ENCODE measurements around the gene TRUB1. TPM values are rescaled to one million over a fixed set of nuclear protein-coding genes. Genes with fewer than 3 reads are reported as not detected.

TRUB1 gene
- total RNA-seq, 4 donors from 2014 or later: 11.8 to 16.8 (median 15.2) TPM

DNA sequence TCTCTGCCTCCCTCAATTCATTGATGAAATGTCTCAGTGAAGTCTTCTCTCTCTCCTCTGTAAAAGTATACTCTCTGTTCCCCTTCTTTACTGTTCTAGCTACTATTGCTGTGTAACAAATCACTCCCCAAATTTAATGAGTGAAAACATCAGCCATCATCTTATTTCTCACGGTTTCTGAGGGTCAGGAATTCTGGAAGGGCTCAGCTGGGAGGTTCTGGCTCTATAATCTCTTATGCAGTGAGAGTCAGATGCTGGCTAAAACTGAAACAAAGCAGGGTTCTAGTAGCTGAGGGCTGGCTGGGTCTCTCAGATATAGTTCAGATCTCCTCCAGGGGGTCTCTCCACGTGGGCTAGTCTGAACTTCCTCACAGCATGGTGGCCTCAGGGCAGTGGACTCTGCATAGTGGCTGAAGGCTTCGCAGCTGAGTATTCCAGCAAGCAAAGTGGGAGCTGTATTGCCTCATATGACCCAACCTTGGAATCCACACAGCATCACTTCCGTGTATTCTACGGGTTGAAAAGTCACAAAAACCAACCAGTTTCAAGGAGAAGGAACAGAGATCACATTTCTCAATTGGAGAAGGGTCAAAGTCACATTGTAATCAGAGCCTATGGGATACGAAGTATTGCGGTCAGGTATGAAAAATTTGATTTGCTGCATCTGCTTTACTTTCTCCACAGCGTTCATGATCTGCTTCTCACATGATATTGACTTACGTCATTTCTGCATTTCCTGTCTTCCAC is 80.4 kb downstream of the TRUB1 start:
- Histone ChIP-seq H3K27ac (no peak overlapping the region), H3K4me3 (no peak overlapping the region), H3K36me3 (no peaks in the 10 kb centered on the region), H3K4me1 (no peaks in the 10 kb centered on the region), H3K27me3 (no peaks in the 10 kb centered on the region), H3K9me3 (no peaks in the 10 kb centered on the region)
- TF ChIP-seq, protein P1, sequence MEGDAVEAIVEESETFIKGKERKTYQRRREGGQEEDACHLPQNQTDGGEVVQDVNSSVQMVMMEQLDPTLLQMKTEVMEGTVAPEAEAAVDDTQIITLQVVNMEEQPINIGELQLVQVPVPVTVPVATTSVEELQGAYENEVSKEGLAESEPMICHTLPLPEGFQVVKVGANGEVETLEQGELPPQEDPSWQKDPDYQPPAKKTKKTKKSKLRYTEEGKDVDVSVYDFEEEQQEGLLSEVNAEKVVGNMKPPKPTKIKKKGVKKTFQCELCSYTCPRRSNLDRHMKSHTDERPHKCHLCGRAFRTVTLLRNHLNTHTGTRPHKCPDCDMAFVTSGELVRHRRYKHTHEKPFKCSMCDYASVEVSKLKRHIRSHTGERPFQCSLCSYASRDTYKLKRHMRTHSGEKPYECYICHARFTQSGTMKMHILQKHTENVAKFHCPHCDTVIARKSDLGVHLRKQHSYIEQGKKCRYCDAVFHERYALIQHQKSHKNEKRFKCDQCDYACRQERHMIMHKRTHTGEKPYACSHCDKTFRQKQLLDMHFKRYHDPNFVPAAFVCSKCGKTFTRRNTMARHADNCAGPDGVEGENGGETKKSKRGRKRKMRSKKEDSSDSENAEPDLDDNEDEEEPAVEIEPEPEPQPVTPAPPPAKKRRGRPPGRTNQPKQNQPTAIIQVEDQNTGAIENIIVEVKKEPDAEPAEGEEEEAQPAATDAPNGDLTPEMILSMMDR (IDR thresholded peaks at IDR 0.05): no peak
- TF ChIP-seq EP300 (IDR thresholded peaks at IDR 0.05) (no peak), POLR2A (IDR thresholded peaks at IDR 0.05) (no peak), POLR2AphosphoS5 (IDR thresholded peaks at IDR 0.05) (no peak)
- 81 to 92% methylated on average over 7 of the region's 9 CpGs for WGBS, 2 donors (ENCODE audit: low coverage in 1 of 2)
- no peak for ATAC-seq

DNA sequence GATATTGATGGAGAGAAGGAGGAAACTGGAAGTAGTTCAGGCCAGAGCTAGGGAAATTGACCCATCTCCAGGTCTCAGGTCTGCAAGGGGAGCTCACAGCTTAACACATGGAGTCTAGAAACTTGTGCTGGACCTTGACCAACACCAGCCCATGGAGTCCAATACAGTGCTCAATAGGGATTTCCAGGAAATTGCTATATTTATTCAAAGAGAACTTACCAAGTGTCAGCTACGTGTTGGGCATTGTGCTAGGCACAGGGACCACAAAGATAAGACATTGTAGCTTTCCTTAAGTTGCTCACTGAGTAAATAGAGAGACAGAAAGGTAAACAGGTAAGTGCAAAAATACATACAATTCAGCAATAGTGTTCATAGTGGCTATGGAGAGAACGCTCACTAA is 82.5 kb downstream of the TRUB1 start:
- 75 to 89% methylated on average over 2 of the region's 2 CpGs for WGBS, 2 donors (ENCODE audit: low coverage in 1 of 2)
- TF ChIP-seq POLR2A (IDR thresholded peaks at IDR 0.05) (no peak), POLR2AphosphoS5 (IDR thresholded peaks at IDR 0.05) (no peak), EP300 (IDR thresholded peaks at IDR 0.05) (no peak)
- TF ChIP-seq, protein P1 (IDR thresholded peaks at IDR 0.05): no peak
- ATAC-seq: no peak
- H3K36me3 ChIP-seq: no peaks in the 10 kb centered on the region
- H3K27me3 ChIP-seq: no peaks in the 10 kb centered on the region
- no peaks in the 10 kb centered on the region for H3K4me1 ChIP-seq
- H3K9me3 ChIP-seq: no peaks in the 10 kb centered on the region
- H3K27ac ChIP-seq: no peak overlapping the region
- H3K4me3 ChIP-seq: no peak overlapping the region

DNA sequence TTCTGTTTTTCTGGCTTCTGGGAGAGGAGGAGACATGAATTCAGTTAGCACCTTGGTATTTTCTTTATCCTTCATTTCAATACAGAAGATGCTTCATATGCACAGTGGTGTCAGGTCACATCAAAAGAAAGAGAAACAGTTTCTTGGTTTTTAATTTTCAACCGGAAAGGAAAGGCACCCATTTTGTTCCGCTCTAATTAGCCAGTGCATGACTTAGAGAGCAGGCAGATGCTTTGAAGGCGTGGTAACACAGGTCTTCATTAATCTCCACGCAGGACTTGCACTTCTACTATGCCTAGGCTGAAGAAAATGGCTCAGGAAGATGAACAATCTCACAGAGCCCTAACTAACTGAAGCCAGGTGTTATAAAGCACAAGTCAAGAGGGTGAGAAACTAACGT is 84.7 kb downstream of the TRUB1 start:
- Histone ChIP-seq H3K4me1 (no peaks in the 10 kb centered on the region), H3K27ac (no peak overlapping the region), H3K4me3 (no peak overlapping the region), H3K36me3 (no peaks in the 10 kb centered on the region), H3K9me3 (no peaks in the 10 kb centered on the region), H3K27me3 (no peaks in the 10 kb centered on the region)
- TF ChIP-seq POLR2AphosphoS5 (IDR thresholded peaks at IDR 0.05): no peak
- no peak for TF ChIP-seq POLR2A (IDR thresholded peaks at IDR 0.05)
- TF ChIP-seq EP300 (IDR thresholded peaks at IDR 0.05): no peak
- TF ChIP-seq, protein P1 (IDR thresholded peaks at IDR 0.05): no peak
- 68 to 83% methylated on average over 5 of the region's 5 CpGs for WGBS, 2 donors (ENCODE audit: low coverage in 1 of 2)
- no peak for ATAC-seq

DNA sequence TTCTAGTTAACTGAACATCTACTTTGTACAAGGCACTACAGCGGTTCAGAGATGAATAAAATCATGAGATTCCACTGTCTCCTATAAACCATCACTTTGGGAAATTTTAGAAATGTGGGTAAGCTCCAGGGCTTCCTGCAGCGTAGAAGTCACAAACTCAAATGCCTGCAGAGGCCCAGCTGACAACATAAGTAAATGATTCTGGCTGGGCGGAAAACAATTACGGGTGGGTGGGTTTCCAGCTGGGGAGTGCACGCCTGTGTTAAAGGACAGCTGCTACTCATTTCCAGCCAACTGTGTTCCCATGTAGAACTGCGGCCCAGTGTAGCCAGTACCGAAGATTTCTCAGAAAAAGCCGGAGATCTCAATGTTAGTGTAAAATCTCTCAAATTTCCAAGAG is 85.7 kb downstream of the TRUB1 start:
- no peak overlapping the region for H3K27ac ChIP-seq
- no peaks in the 10 kb centered on the region for H3K9me3 ChIP-seq
- H3K27me3 ChIP-seq: no peaks in the 10 kb centered on the region
- H3K36me3 ChIP-seq: no peaks in the 10 kb centered on the region
- ATAC-seq: no peak
- no peaks in the 10 kb centered on the region for H3K4me1 ChIP-seq
- TF ChIP-seq POLR2A (IDR thresholded peaks at IDR 0.05): no peak
- 85 to 95% methylated on average over 2 to 8 of the region's 8 CpGs for WGBS, 2 donors (ENCODE audit: low coverage in 1 of 2)
- H3K4me3 ChIP-seq: no peak overlapping the region

DNA sequence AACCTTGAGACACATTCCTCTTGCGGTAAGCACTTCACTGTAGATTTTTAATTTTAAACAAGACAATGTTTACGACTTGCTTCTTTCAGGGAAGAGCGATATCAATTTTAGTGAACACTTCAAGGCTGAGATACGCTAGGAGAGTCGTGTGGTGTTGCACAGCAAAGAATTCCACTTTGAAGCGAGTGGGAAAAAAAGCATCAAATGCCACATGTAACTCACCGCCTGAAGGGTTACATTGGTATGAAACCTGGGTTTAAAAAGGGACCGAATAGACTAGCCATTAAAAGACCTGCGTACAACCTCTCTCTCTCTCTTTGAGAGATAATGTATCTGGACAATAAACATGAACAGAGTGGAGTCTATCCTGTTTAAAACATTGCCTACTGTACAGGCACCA is 86.4 kb downstream of the TRUB1 start:
- WGBS, 2 donors (ENCODE audit: low coverage in 1 of 2): 49 to 86% methylated on average over 6 to 9 of the region's 9 CpGs
- H3K4me1 ChIP-seq: no peaks in the 10 kb centered on the region
- TF ChIP-seq POLR2A (IDR thresholded peaks at IDR 0.05): no peak
- no peak overlapping the region for H3K27ac ChIP-seq
- H3K27me3 ChIP-seq: no peaks in the 10 kb centered on the region
- H3K36me3 ChIP-seq: no peaks in the 10 kb centered on the region
- ATAC-seq: no peak
- H3K4me3 ChIP-seq: no peak overlapping the region
- no peaks in the 10 kb centered on the region for H3K9me3 ChIP-seq

DNA sequence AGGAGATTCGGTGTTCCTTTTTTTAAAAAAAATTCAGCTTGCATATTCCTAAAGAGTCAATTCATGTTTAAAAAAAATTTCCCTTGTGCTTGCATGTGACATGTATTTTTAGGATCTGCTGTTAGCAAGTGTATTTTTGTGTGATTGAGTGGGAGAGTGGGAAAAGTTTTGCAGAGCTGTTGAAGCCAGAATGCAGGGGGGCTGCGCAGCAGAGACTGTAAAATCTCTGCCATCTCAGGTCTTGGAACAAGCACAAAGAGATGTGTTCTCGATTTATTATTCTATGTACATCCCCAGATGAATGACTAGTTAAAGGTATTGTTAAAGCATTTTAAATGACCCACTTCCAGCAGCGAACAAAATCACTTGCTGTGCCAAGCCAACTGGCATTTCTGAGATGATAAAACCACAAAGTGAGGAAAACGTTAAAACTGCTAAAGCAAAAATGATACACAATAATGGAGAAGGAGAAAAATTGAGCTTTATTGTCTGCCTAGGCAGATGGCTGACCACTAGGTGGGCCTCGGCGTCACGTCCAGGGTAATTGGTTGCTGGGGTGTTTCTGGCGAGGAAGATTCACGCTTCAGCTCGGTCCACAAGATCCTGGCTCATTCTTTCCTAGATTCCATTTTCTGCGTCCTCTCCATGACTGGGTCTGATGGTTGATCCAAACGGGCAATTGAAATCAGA is 88.2 kb downstream of the TRUB1 start:
- TF ChIP-seq EP300 (IDR thresholded peaks at IDR 0.05): no peak
- TF ChIP-seq POLR2AphosphoS5 (IDR thresholded peaks at IDR 0.05): no peak
- no peak overlapping the region for H3K27ac ChIP-seq
- H3K27me3 ChIP-seq: no peaks in the 10 kb centered on the region
- no peaks in the 10 kb centered on the region for H3K9me3 ChIP-seq
- no peak overlapping the region for H3K4me3 ChIP-seq
- no peak for ATAC-seq
- H3K36me3 ChIP-seq: no peaks in the 10 kb centered on the region
- H3K4me1 ChIP-seq: no peaks in the 10 kb centered on the region
- 40 to 57% methylated on average over 10 to 12 of the region's 13 CpGs for WGBS, 2 donors (ENCODE audit: low coverage in 1 of 2)

Measured in gastroesophageal sphincter (tissue), 4 donors.